Heart left ventricle (tissue), 16 donors: ENCODE results near the gene ZC3H12C. TPM values are rescaled to one million over a fixed set of nuclear protein-coding genes. Genes with fewer than 3 reads are reported as not detected.

Experiments
- ATAC-seq, 4 donors: fragments of 200-7000 bp; cut with Tn5 transposase; one replicate each; pipeline ENCODE4 v1.9.1; 2020 to 2022; ENCODE audit warnings: moderate library complexity in 4 of 4, mild to moderate bottlenecking in 3 of 4, moderate number of reproducible peaks in 1 of 4
- DNase-seq, 5 donors: peaks; one replicate each; pipeline ENCODE4 v3.0.0-alpha.2; 2020
- H3K27ac ChIP-seq, 12 donors: fragments of 200-600 bp; sonication (generic) in 4 of 12; one replicate each; pipeline versions ENCODE4 v1.5.0 to v1.8.0; 2016 to 2022; ENCODE audit warnings: mild to moderate bottlenecking in 2 of 12
- H3K27me3 ChIP-seq, 9 donors: fragments of 200-600 bp; sonication (generic) in 2 of 9; one replicate each; pipeline versions ENCODE4 v1.5.1 to v1.8.0; 2016 to 2022; ENCODE audit warnings: mild to moderate bottlenecking in 3 of 9
- H3K36me3 ChIP-seq, 9 donors: fragments of 200-600 bp; sonication (generic) in 2 of 9; one replicate each; pipeline versions ENCODE4 v1.5.0 to v1.8.0; 2018 to 2022; ENCODE audit warnings: mild to moderate bottlenecking in 2 of 9
- H3K4me1 ChIP-seq, 12 donors: fragments of 200-600 bp; sonication (generic) in 4 of 12; one replicate each; pipeline versions ENCODE4 v1.5.0 to v1.8.0; 2016 to 2022; ENCODE audit warnings: mild to moderate bottlenecking in 3 of 12
- H3K4me3 ChIP-seq, 12 donors: fragments of 200-600 bp; sonication (generic) in 4 of 12; one replicate each; pipeline versions ENCODE4 v1.5.0 to v1.8.0; 2017 to 2022; ENCODE audit warnings: mild to moderate bottlenecking in 9 of 12, moderate library complexity in 4 of 12
- H3K9me3 ChIP-seq, 12 donors: fragments of 200-600 bp; sonication (generic) in 4 of 12; one replicate each; pipeline versions ENCODE4 v1.5.0 to v1.8.0; 2016 to 2022; ENCODE audit warnings: mild to moderate bottlenecking in 1 of 12
- POLR2A ChIP-seq, 2 donors: fragments of 450-650 bp; IDR thresholded peaks; one replicate each; pipeline ENCODE4 v1.6.1; 2017; ENCODE audit warnings: antibody characterized with exemption in 2 of 2, mild to moderate bottlenecking in 2 of 2, moderate library complexity in 2 of 2
- WGBS, 4 donors: extraction: QIAGEN DNeasy Blood & Tissue Kit in 2 of 4; methylation state at CpG; one replicate each; pipeline versions ENCODE4 v1.1.5 to v1.1.7; 2013 to 2018; 5-methylcytosine and 5-hydroxymethylcytosine counted together
- intact Hi-C, 10 donors: fragments of 100-400 bp; cut with DNase I; formaldehyde crosslinking; loops; one replicate each; pipeline versions ENCODE4 v1.11.1 to v1.14.2; 2022
- polyA plus RNA-seq, 2 donors: library from polyadenylated mRNA; stranded (reverse); fragments of 200-250 nt; gene quantifications; one replicate each; pipeline ENCODE4 v1.2.3, GENCODE V29; 2013
- total RNA-seq, 9 donors: library from RNA; depleted of rRNA in 2 of 9; stranded (reverse); fragments of >200 nt in 2 of 9; fragmentation: NEBNext Ultra II Directional in 3 of 9; extraction: Animal tissue kit (Norgen Biotek cat#: 25700) in 3 of 9; gene quantifications; one replicate each; pipeline versions ENCODE4 v1.1.0 to v1.2.4, GENCODE V29; 2016 to 2023
- TF ChIP-seq, protein P1 (sequence below), 12 donors: fragments of 200-600 bp; sonication (generic) in 4 of 12; IDR thresholded peaks; one replicate each; pipeline versions ENCODE4 v1.5.0 to v1.8.0; 2018 to 2022; ENCODE audit warnings: antibody characterized with exemption in 12 of 12, mild to moderate bottlenecking in 5 of 12
- donor health status: ischemic (EF 13 %, LVEDD 7.1; RV severe dilation, severe dysfunction).
- donor health status: healthy with polysubstance abuse.
- donor health status: DM: no; HTN: yes; CAD: no.
- donor health status: DM: no; HTN: no; CAD: no.
- donor health status: ischemic (EF 25% LVEDD 6.9; RV normal size, moderate dysfunction).
- donor health status: ischemic (EF 25% LVEDD 5.7; RV mildly dilated, moderate dysfunction).
- donor health status: healthy.
- donor health status: DM: yes; HTN: yes; CAD: no.
- donor health status: ischemic (EF 35%, LVEDD 5.7; RV mildly dilated, moderate dysfunction).
- donor health status: nonischemic (EF 11% LVEDD 7.7; RV severe dilation, severe dysfunction).
- donor health status: DM: yes; HTN: yes; CAD: no.
- donor health status: PGD.
- donor health status: ischemic (EF 29% LVEDD 5.4; RV normal size, mild dysfunction).
- donor health status: nonischemic (EF 23%, LVEDD 6.1; RV moderate dilation, normal function).

ZC3H12C gene
- total and polyA plus RNA-seq, 11 donors, result 2.1 to 24.3 (median 17.3) TPM

DNA sequence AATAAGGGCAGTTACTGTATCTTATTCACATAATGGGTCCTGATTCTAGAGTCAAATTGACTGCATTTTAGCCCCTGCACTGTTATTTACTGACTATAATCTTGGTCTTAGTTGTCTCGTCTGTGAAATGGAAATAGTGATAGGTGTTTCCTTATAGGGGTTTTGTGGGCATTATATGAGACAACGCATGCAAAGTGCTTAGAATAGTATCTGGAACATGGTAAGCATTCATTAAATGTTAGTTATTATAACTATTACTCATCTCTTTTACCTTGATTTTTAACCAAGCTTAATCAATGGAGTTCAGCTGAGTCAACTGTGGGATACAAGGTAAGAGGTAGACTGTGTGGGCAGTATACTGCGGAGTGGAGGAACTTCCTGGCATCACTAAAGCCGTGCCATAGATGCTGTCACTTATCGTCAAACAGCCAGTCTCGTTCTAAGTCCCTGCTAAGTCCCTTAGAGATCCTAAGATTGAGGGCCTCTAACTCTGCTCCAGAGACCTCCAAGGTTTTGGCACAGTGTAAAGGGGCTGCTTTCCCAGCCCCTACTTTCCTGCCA lies 2.6 kb upstream of the ZC3H12C start:
- intact Hi-C loops, result loop anchor here in 3 of 10 donors (5.0 to 10.0 kb wide), 2 partner anchors 143 to 204 kb away; partner anchors contain the start of gene RDX (in 1 of the 3)
- TF ChIP-seq, protein P1, sequence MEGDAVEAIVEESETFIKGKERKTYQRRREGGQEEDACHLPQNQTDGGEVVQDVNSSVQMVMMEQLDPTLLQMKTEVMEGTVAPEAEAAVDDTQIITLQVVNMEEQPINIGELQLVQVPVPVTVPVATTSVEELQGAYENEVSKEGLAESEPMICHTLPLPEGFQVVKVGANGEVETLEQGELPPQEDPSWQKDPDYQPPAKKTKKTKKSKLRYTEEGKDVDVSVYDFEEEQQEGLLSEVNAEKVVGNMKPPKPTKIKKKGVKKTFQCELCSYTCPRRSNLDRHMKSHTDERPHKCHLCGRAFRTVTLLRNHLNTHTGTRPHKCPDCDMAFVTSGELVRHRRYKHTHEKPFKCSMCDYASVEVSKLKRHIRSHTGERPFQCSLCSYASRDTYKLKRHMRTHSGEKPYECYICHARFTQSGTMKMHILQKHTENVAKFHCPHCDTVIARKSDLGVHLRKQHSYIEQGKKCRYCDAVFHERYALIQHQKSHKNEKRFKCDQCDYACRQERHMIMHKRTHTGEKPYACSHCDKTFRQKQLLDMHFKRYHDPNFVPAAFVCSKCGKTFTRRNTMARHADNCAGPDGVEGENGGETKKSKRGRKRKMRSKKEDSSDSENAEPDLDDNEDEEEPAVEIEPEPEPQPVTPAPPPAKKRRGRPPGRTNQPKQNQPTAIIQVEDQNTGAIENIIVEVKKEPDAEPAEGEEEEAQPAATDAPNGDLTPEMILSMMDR (IDR thresholded peaks at IDR 0.05), result no peak
- TF ChIP-seq POLR2A (IDR thresholded peaks at IDR 0.05), result no peak
- Histone ChIP-seq H3K36me3 (no peaks in the 10 kb centered on the region), H3K4me3 (no peak overlapping the region), H3K27ac (no peak overlapping the region), H3K27me3 (no peaks in the 10 kb centered on the region), H3K4me1 (peaks cover 0 to 35% (median 14%) of the 10 kb centered on the region in 12 donors), H3K9me3 (no peaks in the 10 kb centered on the region)
- ATAC-seq, result no peak
- 80 to 94% (median 87%) methylated on average over 6 of the region's 6 CpGs for WGBS, 4 donors
- DNase-seq, result no peak

DNA sequence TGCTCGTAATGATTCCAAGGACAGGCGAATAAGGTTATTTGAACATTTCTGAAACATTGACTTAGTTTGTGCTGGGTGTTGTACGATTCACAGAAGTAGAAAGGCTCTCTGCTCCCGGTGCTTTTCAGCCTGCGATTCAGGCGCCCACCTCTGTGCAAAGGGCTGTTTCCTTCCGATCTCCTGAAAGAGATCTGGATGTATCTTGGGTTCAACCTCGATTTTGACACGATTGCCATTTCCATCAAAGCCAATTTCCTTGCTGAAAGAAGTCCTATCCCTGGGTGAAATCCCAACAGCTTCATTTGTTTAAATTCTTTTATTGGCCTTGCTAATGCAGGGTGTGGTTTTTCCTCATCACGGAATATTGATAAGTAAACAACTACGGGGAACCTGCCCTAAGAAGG lies 1.1 kb upstream of the ZC3H12C start:
- Histone ChIP-seq H3K27ac (peak overlapping the region; percentile 76 to 99 (median 94)), H3K4me1 (peaks cover 0 to 37% (median 20%) of the 10 kb centered on the region in 12 donors), H3K9me3 (no peaks in the 10 kb centered on the region), H3K27me3 (no peaks in the 10 kb centered on the region), H3K36me3 (no peaks in the 10 kb centered on the region), H3K4me3 (peak overlapping the region; percentile 59 to 93 (median 81))
- ATAC-seq (no peak), DNase-seq (no peak)
- 19 to 35% (median 27%) methylated on average over 11 of the region's 11 CpGs for WGBS, 4 donors
- TF ChIP-seq POLR2A (IDR thresholded peaks at IDR 0.05), result no peak
- TF ChIP-seq, protein P1 (IDR thresholded peaks at IDR 0.05), result no peak
- intact Hi-C loops, result loop anchor here in 6 of 10 donors (1.0 to 10.0 kb wide), 5 partner anchors 145 to 203 kb away; partner anchors contain the start of gene RDX (in 1 of the 6)

DNA sequence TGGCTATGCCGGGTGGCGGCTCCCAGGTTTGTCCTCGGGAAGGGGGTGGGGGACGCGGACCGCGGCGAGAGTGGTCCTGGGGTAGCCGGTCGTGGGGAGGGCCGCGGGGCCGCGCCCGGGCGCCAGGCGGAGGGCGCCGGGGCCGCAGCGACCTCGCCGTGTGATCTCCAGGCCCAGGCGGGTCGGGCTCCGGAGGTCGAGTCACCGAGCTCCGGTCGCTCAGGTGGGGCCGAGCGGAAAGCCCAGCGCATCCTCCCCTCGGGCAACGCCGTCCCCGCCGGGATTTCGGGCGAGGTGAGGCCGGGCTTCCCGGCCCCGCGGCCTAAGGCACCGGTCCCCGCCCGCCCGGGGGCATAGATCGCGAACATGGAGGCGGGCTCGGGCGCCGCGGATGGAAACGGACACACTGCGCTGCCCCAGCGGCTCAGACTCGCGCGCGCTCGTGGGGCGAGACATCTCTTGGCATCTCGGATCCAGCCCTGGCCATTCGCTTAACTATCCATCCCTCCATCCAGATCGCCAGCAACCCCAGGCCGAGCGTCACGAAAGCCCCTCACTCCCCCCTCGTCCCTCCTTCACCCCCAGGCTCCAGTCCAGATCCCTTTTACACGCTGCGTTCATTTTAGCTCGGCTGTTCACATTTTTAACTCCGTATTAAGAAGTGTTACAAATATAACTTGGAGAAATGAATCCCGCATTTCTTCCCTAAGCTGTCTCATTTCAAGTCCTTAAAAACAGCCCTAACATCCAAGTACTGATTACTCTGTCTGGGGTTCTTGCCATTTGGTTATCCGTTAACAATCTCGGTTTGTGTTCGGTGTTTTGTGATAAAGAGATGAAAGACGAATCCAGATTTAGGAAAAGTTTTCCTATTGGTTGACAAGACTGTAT lies 460 bp downstream of the ZC3H12C start:
- H3K27me3 ChIP-seq, result no peaks in the 10 kb centered on the region
- DNase-seq (peak; percentile 42 to 80 (median 63)), ATAC-seq (peak; percentile 28 to 73 (median 68))
- TF ChIP-seq POLR2A (IDR thresholded peaks at IDR 0.05), result no peak
- TF ChIP-seq, protein P1 (IDR thresholded peaks at IDR 0.05), result no peak
- H3K9me3 ChIP-seq, result no peaks in the 10 kb centered on the region
- no peaks in the 10 kb centered on the region for H3K36me3 ChIP-seq
- H3K27ac ChIP-seq, result peak overlapping the region; percentile 76 to 99 (median 94)
- H3K4me3 ChIP-seq, result peak overlapping the region; percentile 59 to 93 (median 81)
- intact Hi-C loops, result loop anchor here in 6 of 10 donors (1.0 to 10.0 kb wide), 5 partner anchors 146 to 201 kb away; partner anchors contain the start of gene RDX (in 1 of the 6)
- H3K4me1 ChIP-seq, result peaks cover 0 to 38% (median 20%) of the 10 kb centered on the region in 12 donors
- 0 to 1% (median 0%) methylated on average over 31 to 80 of the region's 80 CpGs for WGBS, 4 donors
